OCI-M2 (cell line): Measurements from ENCODE around the gene MSRB2.
A peak's percentile ranks its signal among the peaks of the same experiment; 100 is the strongest.
"Not testable (repeated sequence)": the region's sequence is repeated elsewhere in the genome, so short reads cannot be mapped to it uniquely, and the experiment has no call there.

ENCODE experiments used
- DNase-seq: peaks from one replicate; lab custom pipeline; 2025; ENCODE audit not compliant: unreplicated experiment; lab: John Stamatoyannopoulos, UW

The MSRB2 gene

GRCh38 chr10:23095404-23095965, at the start of gene MSRB2:
Gene MSRB2, plus strand, starts transcription at chr10:23095579. Its CDS starts 30 bp downstream, at chr10:23095609.
- peak; percentile 30 for DNase-seq

GRCh38 chr10:23046027-23046426, 49.4 kb upstream of the MSRB2 start:
- DNase-seq = no peak

- DNase-seq = no peak
Observed at GRCh38 chr10:23047201-23048050, 48.0 kb upstream of the MSRB2 start.

- no peak for DNase-seq
Observed at GRCh38 chr10:23048191-23048590, 47.2 kb upstream of the MSRB2 start.

- no peak for DNase-seq
Observed at GRCh38 chr10:23051278-23051677, 44.1 kb upstream of the MSRB2 start.

- no peak for DNase-seq
Observed at GRCh38 chr10:23051855-23052331, 43.5 kb upstream of the MSRB2 start.

- DNase-seq = no peak
Observed at GRCh38 chr10:23053036-23053435, 42.3 kb upstream of the MSRB2 start.

- no peak for DNase-seq
Observed at GRCh38 chr10:23055424-23056185, 39.8 kb upstream of the MSRB2 start.

- no peak for DNase-seq
Observed at GRCh38 chr10:23056186-23056579, 39.2 kb upstream of the MSRB2 start.

GRCh38 chr10:23058366-23058765, 37.0 kb upstream of the MSRB2 start:
- DNase-seq = no peak

GRCh38 chr10:23060918-23061317, 34.5 kb upstream of the MSRB2 start:
- DNase-seq = no peak

- DNase-seq = no peak
Observed at GRCh38 chr10:23063045-23063972, 32.1 kb upstream of the MSRB2 start.

GRCh38 chr10:23063973-23064812, 31.2 kb upstream of the MSRB2 start:
- no peak for DNase-seq

GRCh38 chr10:23064813-23065114, 30.6 kb upstream of the MSRB2 start:
- DNase-seq = not testable (repeated sequence)

- no peak for DNase-seq
Observed at GRCh38 chr10:23065181-23065948, 30.0 kb upstream of the MSRB2 start.

- no peak for DNase-seq
Observed at GRCh38 chr10:23067337-23067736, 28.0 kb upstream of the MSRB2 start.

- DNase-seq = peak; percentile 5
Observed at GRCh38 chr10:23067939-23068775, 27.2 kb upstream of the MSRB2 start.
